Measurements from ENCODE around the gene SULT4A1. TPM values are rescaled to one million over a fixed set of nuclear protein-coding genes. Genes with fewer than 3 reads are reported as not detected.

SULT4A1 gene
- total and polyA plus RNA-seq, 2 of the 4 experiments (the other 2 are of a cell fraction), result 1.1 to 5.2 TPM

DNA sequence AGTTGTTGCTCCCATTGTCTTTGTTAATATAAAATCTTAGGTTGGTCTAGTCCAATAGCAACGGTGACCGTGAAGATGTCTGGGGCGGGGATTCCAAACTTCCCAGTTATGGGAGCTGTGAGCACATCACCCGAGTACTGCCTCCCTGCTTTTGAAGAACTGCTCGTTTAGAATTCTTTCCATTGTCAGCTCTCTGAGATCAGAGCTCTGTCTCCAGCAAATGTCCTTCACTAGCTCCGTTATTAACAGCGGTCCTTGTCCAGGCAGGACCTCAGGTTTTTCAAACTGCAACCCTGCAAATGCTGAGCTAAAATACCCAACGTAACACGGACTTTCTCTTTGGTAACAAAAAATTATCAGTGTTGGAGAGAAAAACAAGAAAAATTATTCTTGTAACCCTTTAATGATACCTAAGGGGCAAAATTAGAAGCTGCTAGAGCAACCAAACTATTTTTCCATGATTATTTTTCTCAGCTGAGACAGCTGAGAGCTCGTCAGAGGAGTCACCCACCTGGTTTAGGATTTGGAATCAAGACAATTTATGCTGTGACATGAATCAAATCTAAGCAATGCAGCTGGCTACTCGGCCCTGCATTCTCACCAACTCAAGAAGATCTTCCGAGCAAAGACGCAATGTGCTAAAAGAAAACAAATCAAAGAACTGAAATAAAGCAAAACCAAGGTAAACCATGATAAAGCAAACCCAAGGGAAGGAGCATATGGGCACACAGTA is 35.1 kb downstream of the SULT4A1 start:
- Histone ChIP-seq H2BK15ac (ENCODE audit: low read depth, low read length) (no peak overlapping the region), H2BK5ac (ENCODE audit: low read depth, low read length, poor library complexity, severe bottlenecking) (no peak overlapping the region), H3K9me3 (ENCODE audit: control insufficient read depth, insufficient read depth, low read length) (no peaks in the 10 kb centered on the region), H3K4me1 (ENCODE audit: control insufficient read depth, insufficient read depth, low read length) (peaks cover 44% of the 10 kb centered on the region), H4K8ac (ENCODE audit: low read depth in 2 of 2, low read length in 2 of 2) (no peak overlapping the region), H3K4me3 (ENCODE audit: insufficient read depth, low read depth, low read length) (no peak overlapping the region), H2AK5ac (ENCODE audit: low read depth, low read length) (peak overlapping the region; percentile 83; the same call in 1 of the 2 replicates), H3K56ac (ENCODE audit: extremely low read depth, insufficient read depth, low read length) (no peak overlapping the region), H2BK20ac (ENCODE audit: low read depth, low read length) (peak overlapping the region; percentile 43; the same call in 1 of the 2 replicates), H3K18ac (ENCODE audit: low read depth, low read length) (peak overlapping the region; percentile 32), H3K23ac (ENCODE audit: low read depth, low read length) (no peak overlapping the region), H3K9me1 (ENCODE audit: insufficient read depth, low read length) (peaks cover 13% of the 10 kb centered on the region), H3K36me3 (ENCODE audit: control insufficient read depth, insufficient read depth, low read length) (no peaks in the 10 kb centered on the region), H3K27me3 (ENCODE audit: control insufficient read depth, insufficient read depth, low read length) (no peaks in the 10 kb centered on the region), H3K4me2 (ENCODE audit: low read depth, low read length) (peak overlapping the region; percentile 30), H4K91ac (ENCODE audit: insufficient read depth, low read depth, low read length) (no peak overlapping the region), H3K27ac (ENCODE audit: insufficient read depth, low read length) (peak overlapping the region; percentile 33; the same call in 1 of the 2 replicates), H3K79me1 (ENCODE audit: low read depth in 1 of 2, low read length in 2 of 2) (no peaks in the 10 kb centered on the region), H4K20me1 (ENCODE audit: insufficient read depth, low read length) (no peaks in the 10 kb centered on the region; the same call in 1 of the 2 replicates), H3K4ac (ENCODE audit: low read depth, low read length) (0 out of 2 replicates have a peak overlapping the region, but pooled peaks have one; percentile 39), H4K5ac (ENCODE audit: low read depth, low read length) (no peak overlapping the region; the same call in 1 of the 2 replicates), H2AFZ (replicated peaks; ENCODE audit: low read length, poor library complexity) (peak overlapping the region; percentile 35), H3K14ac (replicated peaks; ENCODE audit: low read depth, low read length) (0 out of 2 replicates have a peak overlapping the region, but pooled peaks have one; percentile 13), H3K9ac (ENCODE audit: low read depth, low read length) (no peak overlapping the region), H2AK9ac (replicated peaks; ENCODE audit: low read depth, low read length, poor library complexity) (no peak overlapping the region), H2BK120ac (ENCODE audit: low read depth, low read length) (peak overlapping the region; percentile 37; the same call in 1 of the 2 replicates)
- intact Hi-C loops (cut with micrococcal nuclease), result no loop called here
- BruUV-seq (replicated peaks), result no TSS peak
- in situ Hi-C loops (cut with MboI; ENCODE audit: low sequenced_read_pairs), result no loop called here
- dilution Hi-C loops (cut with HindIII; ENCODE audit: low sequenced_read_pairs, unreplicated experiment), result no loop called here
- ATAC-seq (ENCODE audit: low read depth) (peak; percentile 4), DNase-seq (no peak)
- CTCF ChIA-PET, result interaction anchor here (0.6 to 1.7 kb wide), 10 partner anchors 10 to 640 kb away, joined by 3 to 8 read pairs (median 4); partner anchors contain the start of genes EFCAB6 and TTLL12
- POLR2A ChIA-PET (ENCODE audit: unreplicated experiment), result no interaction called here
- 73% methylated on average over 3 of the region's 13 CpGs; no CpG with 5 or more reads in 1 of the 2 experiments for WGBS, 2 experiments (ENCODE audit: extremely low coverage in 2 of 2, insufficient read length in 1 of 2)
- TF ChIP-seq NFE2L2 (IDR thresholded peaks at IDR 0.05; ENCODE audit: low read depth, low read length), result no peak
- TF ChIP-seq CEBPB (IDR thresholded peaks at IDR 0.05; ENCODE audit: low read depth, low read length), result no peak
- TF ChIP-seq FOS (IDR thresholded peaks at IDR 0.05; ENCODE audit: low read depth, low read length), result no peak
- no peak for TF ChIP-seq ELK1 (IDR thresholded peaks at IDR 0.05; ENCODE audit: borderline replicate concordance, low read depth, low read length)
- no peak for TF ChIP-seq CTCF (conservative IDR thresholded peaks at IDR 0.05; ENCODE audit: low read depth, low read length)
- TF ChIP-seq BHLHE40 (IDR thresholded peaks at IDR 0.05; ENCODE audit: low read depth, low read length), result no peak
- no peak for TF ChIP-seq MXI1 (IDR thresholded peaks at IDR 0.05; ENCODE audit: borderline replicate concordance, low read depth, low read length)
- TF ChIP-seq USF2 (IDR thresholded peaks at IDR 0.05; ENCODE audit: low read depth, low read length), result no peak
- no peak for TF ChIP-seq SMC3 (IDR thresholded peaks at IDR 0.05; ENCODE audit: low read depth, low read length)
- no peak for TF ChIP-seq RFX5 (IDR thresholded peaks at IDR 0.05; ENCODE audit: low read depth, low read length)
- TF ChIP-seq RCOR1 (IDR thresholded peaks at IDR 0.05; ENCODE audit: insufficient replicate concordance, low read length), result no peak
- no peak for TF ChIP-seq MAFK (IDR thresholded peaks at IDR 0.05; ENCODE audit: low read depth, low read length)
- no peak for TF ChIP-seq MAZ (IDR thresholded peaks at IDR 0.05; ENCODE audit: borderline replicate concordance, low read depth, low read length)
- TF ChIP-seq POLR2A (IDR thresholded peaks at IDR 0.05; ENCODE audit: low read depth, low read length), result no peak
